Loucy (cell line): ENCODE data around the gene GCH1.

Experiments
- H2AFZ ChIP-seq: fragments of 200-600 bp; sonication (generic); 2 replicates; pipeline ENCODE4 v1.6.0; 2016; ENCODE audit warnings: antibody characterized with exemption, mild to moderate bottlenecking, low read length, moderate library complexity
- H3F3A ChIP-seq: fragments of 200-600 bp; 2 replicates; pipeline ENCODE4 v1.6.0; 2016; ENCODE audit warnings: antibody characterized with exemption, low read depth, mild to moderate bottlenecking
- H3K27me3 ChIP-seq: fragments of 200-600 bp; sonication (generic); 2 replicates; pipeline ENCODE4 v1.6.1; 2014; ENCODE audit warnings: low read length, mild to moderate bottlenecking; ENCODE audit not compliant: insufficient read depth, poor library complexity, severe bottlenecking
- H3K36me3 ChIP-seq: fragments of 200-600 bp; sonication (generic); 2 replicates; pipeline ENCODE4 v1.6.1; 2016; ENCODE audit warnings: low read length; ENCODE audit not compliant: insufficient read depth
- H3K4me1 ChIP-seq: fragments of 200-600 bp; sonication (generic); 2 replicates; pipeline ENCODE4 v1.5.1; 2014; ENCODE audit warnings: low read length, mild to moderate bottlenecking; ENCODE audit not compliant: insufficient read depth, poor library complexity, severe bottlenecking
- H3K4me2 ChIP-seq: fragments of 200-600 bp; sonication (generic); 2 replicates; pipeline ENCODE4 v1.6.0; 2014; ENCODE audit warnings: antibody characterized with exemption, low read length, low read depth, mild to moderate bottlenecking; ENCODE audit not compliant: poor library complexity, severe bottlenecking
- H3K4me3 ChIP-seq: fragments of 200-600 bp; sonication (generic); 2 replicates; pipeline ENCODE4 v1.5.1; 2014; ENCODE audit warnings: low read length, mild to moderate bottlenecking, mixed read lengths; ENCODE audit not compliant: poor library complexity, severe bottlenecking
- H3K79me2 ChIP-seq: fragments of 200-600 bp; sonication (generic); 2 replicates; pipeline ENCODE4 v1.6.1; 2014; ENCODE audit warnings: low read length; ENCODE audit not compliant: insufficient read depth
- H3K9ac ChIP-seq: fragments of 200-600 bp; sonication (generic); 2 replicates; pipeline ENCODE4 v1.6.0; 2014; ENCODE audit warnings: mild to moderate bottlenecking, low read depth, low read length, moderate library complexity; ENCODE audit not compliant: poor library complexity, severe bottlenecking
- H3K9me2 ChIP-seq: fragments of 200-600 bp; sonication (generic); replicated peaks from 2 replicates; pipeline ENCODE4 v1.6.1; 2016; ENCODE audit warnings: low read depth, low read length, mixed read lengths
- H3K9me3 ChIP-seq: fragments of 200-600 bp; sonication (generic); 2 replicates; pipeline ENCODE4 v1.6.1; 2014; ENCODE audit warnings: mild to moderate bottlenecking, antibody characterized with exemption, low read length, low read depth; ENCODE audit not compliant: insufficient read depth
- H4K20me1 ChIP-seq: fragments of 200-600 bp; sonication (generic); 2 replicates; pipeline ENCODE4 v1.6.0; 2014; ENCODE audit warnings: antibody characterized with exemption, low read length, mild to moderate bottlenecking; ENCODE audit not compliant: insufficient read depth, poor library complexity, severe bottlenecking
- EZH2phosphoT487 ChIP-seq: fragments of 200-600 bp; IDR thresholded peaks from 2 replicates; pipeline ENCODE4 v1.6.1; 2018; ENCODE audit warnings: antibody characterized with exemption, mild to moderate bottlenecking, moderate library complexity, borderline replicate concordance
- TF ChIP-seq, protein P1 (sequence below): fragments of 200-600 bp; sonication (generic); conservative IDR thresholded peaks from 2 replicates; pipeline ENCODE4 v1.5.1; 2014; ENCODE audit warnings: mild to moderate bottlenecking, antibody characterized with exemption, low read length

GCH1 gene

DNA sequence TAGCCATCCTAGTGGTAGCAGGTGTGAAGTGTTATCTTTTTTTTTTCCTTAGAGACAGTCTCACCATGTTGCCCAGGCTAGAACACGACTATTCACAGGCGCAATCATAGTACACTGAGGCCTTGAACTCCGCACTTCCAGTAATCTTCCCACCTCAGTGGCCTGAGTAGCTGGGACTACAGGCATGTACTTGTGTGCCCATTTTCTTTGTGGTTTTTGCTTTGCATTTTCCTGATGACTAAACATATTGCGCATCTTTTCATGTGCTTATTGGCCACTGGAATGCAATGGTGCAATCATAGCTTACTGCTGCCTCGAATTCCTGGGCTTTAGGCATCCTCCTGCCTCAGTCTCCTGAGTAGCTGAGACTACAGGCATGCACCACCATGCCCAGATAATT, 33.3 kb upstream of the GCH1 start:
- H3K4me1 ChIP-seq, result peaks cover 4% of the 10 kb centered on the region
- H3K4me2 ChIP-seq, result no peak overlapping the region
- H3K9ac ChIP-seq, result no peak overlapping the region
- no peak overlapping the region for H2AFZ ChIP-seq
- no peaks in the 10 kb centered on the region for H4K20me1 ChIP-seq
- TF ChIP-seq, protein P1, sequence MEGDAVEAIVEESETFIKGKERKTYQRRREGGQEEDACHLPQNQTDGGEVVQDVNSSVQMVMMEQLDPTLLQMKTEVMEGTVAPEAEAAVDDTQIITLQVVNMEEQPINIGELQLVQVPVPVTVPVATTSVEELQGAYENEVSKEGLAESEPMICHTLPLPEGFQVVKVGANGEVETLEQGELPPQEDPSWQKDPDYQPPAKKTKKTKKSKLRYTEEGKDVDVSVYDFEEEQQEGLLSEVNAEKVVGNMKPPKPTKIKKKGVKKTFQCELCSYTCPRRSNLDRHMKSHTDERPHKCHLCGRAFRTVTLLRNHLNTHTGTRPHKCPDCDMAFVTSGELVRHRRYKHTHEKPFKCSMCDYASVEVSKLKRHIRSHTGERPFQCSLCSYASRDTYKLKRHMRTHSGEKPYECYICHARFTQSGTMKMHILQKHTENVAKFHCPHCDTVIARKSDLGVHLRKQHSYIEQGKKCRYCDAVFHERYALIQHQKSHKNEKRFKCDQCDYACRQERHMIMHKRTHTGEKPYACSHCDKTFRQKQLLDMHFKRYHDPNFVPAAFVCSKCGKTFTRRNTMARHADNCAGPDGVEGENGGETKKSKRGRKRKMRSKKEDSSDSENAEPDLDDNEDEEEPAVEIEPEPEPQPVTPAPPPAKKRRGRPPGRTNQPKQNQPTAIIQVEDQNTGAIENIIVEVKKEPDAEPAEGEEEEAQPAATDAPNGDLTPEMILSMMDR, result no peak
- TF ChIP-seq EZH2phosphoT487, result no peak
- H3K79me2 ChIP-seq, result no peaks in the 10 kb centered on the region
- H3K36me3 ChIP-seq, result peaks cover 15% of the 10 kb centered on the region; the same call in 1 of the 2 replicates
- H3K9me2 ChIP-seq, result no peaks in the 10 kb centered on the region
- no peaks in the 10 kb centered on the region for H3K9me3 ChIP-seq
- H3K4me3 ChIP-seq, result no peak overlapping the region
- H3K27me3 ChIP-seq, result no peaks in the 10 kb centered on the region
- H3F3A ChIP-seq, result no peaks in the 10 kb centered on the region

DNA sequence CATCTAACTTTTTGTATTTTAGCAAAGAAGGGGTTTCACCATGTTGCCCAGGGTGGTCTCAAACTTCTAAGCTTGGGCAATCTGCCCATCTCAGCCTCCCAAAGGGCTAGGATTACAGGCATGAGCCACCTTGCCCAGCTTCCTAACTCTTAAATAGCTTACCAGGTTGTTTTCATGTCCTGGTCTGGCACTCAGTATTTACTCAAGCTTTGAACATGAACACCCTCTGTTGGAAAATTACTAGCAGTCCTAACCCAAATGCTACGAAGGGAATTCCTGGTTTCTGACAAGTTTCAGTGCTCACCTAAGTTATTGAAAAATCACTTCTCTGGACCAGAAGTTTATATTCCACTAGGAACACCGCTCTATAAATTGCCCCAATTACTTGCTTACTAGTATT, 32.5 kb upstream of the GCH1 start:
- Histone ChIP-seq H3K9me2 (no peaks in the 10 kb centered on the region), H2AFZ (no peak overlapping the region), H3K9ac (no peak overlapping the region), H3K4me3 (no peak overlapping the region), H3K27me3 (no peaks in the 10 kb centered on the region), H4K20me1 (no peaks in the 10 kb centered on the region), H3K4me2 (no peak overlapping the region), H3K36me3 (peaks cover 6% of the 10 kb centered on the region; the same call in 1 of the 2 replicates), H3K79me2 (no peaks in the 10 kb centered on the region), H3F3A (no peaks in the 10 kb centered on the region), H3K4me1 (peaks cover 4% of the 10 kb centered on the region), H3K9me3 (no peaks in the 10 kb centered on the region)
- TF ChIP-seq EZH2phosphoT487, result no peak
- TF ChIP-seq, protein P1, result no peak

DNA sequence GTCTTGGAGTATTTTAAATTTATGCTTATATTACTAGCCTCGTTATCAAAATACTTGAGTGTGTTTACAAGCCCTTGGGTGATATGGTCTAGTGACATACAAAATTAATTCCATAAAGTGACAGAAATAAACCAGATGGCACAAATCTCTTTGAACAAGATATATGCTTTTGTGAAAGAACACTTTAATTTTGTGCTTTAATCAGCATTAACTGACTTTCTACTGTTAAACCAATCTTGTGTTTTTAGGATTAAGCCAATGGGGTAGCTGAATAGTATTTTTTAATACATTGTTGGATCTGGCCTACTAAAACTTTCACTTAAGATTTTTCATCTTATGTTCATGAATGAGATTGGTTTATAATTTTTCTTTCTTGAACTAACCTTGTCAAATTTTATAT, 30.4 kb upstream of the GCH1 start:
- H2AFZ ChIP-seq, result no peak overlapping the region
- no peaks in the 10 kb centered on the region for H3K79me2 ChIP-seq
- no peaks in the 10 kb centered on the region for H3K9me2 ChIP-seq
- H4K20me1 ChIP-seq, result no peaks in the 10 kb centered on the region
- H3K4me2 ChIP-seq, result no peak overlapping the region
- H3F3A ChIP-seq, result no peaks in the 10 kb centered on the region
- H3K36me3 ChIP-seq, result no peaks in the 10 kb centered on the region
- peaks cover 4% of the 10 kb centered on the region for H3K4me1 ChIP-seq
- no peaks in the 10 kb centered on the region for H3K9me3 ChIP-seq
- TF ChIP-seq, protein P1, result no peak
- no peaks in the 10 kb centered on the region for H3K27me3 ChIP-seq
- no peak overlapping the region for H3K4me3 ChIP-seq
- no peak overlapping the region for H3K9ac ChIP-seq
